Kidney (tissue), 14 donors: ENCODE data around the gene KHDC4. TPM values are rescaled to one million over a fixed set of nuclear protein-coding genes. Genes with fewer than 3 reads are reported as not detected.

Experiments
- DNase-seq, 5 donors: peaks; one replicate each; pipeline ENCODE4 v3.0.0-alpha.2; 2013 to 2020
- FAIRE-seq: peaks from 2 replicates; lab custom pipeline; 2012; peaks lifted over from hg19 to GRCh38; lab: Jason Lieb, UNC
- H3K27ac ChIP-seq, 2 donors: one replicate each; pipeline ENCODE4 v1.7.0; 2013; ENCODE audit warnings: low read depth in 2 of 2, low read length in 2 of 2, inconsistent platforms in 1 of 2
- H3K27me3 ChIP-seq: one replicate; pipeline ENCODE4 v1.7.1; 2013; ENCODE audit warnings: low read length, inconsistent platforms; ENCODE audit not compliant: control insufficient read depth, insufficient read depth
- H3K36me3 ChIP-seq, 3 donors: one replicate each; pipeline versions ENCODE4 v1.7.0 to v1.7.1; 2013; ENCODE audit warnings: low read length in 3 of 3, control low read depth in 1 of 3, inconsistent platforms in 1 of 3; ENCODE audit not compliant: insufficient read depth in 3 of 3, control insufficient read depth in 2 of 3
- H3K4me1 ChIP-seq, 3 donors: one replicate each; pipeline versions ENCODE4 v1.7.0 to v1.7.1; 2013; ENCODE audit warnings: low read length in 3 of 3, inconsistent platforms in 1 of 3, low read depth in 1 of 3; ENCODE audit not compliant: control insufficient read depth in 2 of 3, insufficient read depth in 2 of 3
- H3K4me3 ChIP-seq, 3 donors: one replicate each; pipeline versions ENCODE4 v1.7.0 to v1.8.1; 2013; ENCODE audit warnings: low read length in 3 of 3, control low read depth in 1 of 3, inconsistent platforms in 1 of 3
- H3K9ac ChIP-seq, 3 donors: one replicate each; pipeline versions ENCODE4 v1.7.0 to v1.7.1; 2013; ENCODE audit warnings: low read length in 3 of 3, control low read depth in 1 of 3, inconsistent platforms in 1 of 3
- H3K9me3 ChIP-seq, 3 donors: one replicate each; pipeline versions ENCODE4 v1.7.0 to v1.7.1; 2013; ENCODE audit warnings: low read length in 3 of 3, control low read depth in 1 of 3, inconsistent platforms in 1 of 3; ENCODE audit not compliant: control insufficient read depth in 2 of 3, insufficient read depth in 1 of 3
- CTCF ChIP-seq: IDR thresholded peaks from 3 replicates; pipeline ENCODE4 v1.5.1; 2012; ENCODE audit warnings: mild to moderate bottlenecking, moderate library complexity, borderline replicate concordance; ENCODE audit not compliant: insufficient read depth; ENCODE audit errors: extremely low read depth
- intact Hi-C: fragments of 100-400 bp; cut with DNase I; formaldehyde crosslinking; loops from one replicate; pipeline ENCODE4 v1.11.1; 2022
- polyA plus RNA-seq: library from polyadenylated mRNA; stranded (reverse); fragments of 350-450 nt; fragmentation: Illumina TruSeq; extraction: RNeasy Lipid Tissue Mini Kit (QIAGEN cat#74804); gene quantifications from one replicate; pipeline ENCODE4 v1.2.3, GENCODE V29; 2014; ENCODE audit warnings: low read depth, low replicate concordance; ENCODE audit not compliant: insufficient read depth
- total RNA-seq: library from RNA; stranded (reverse); fragmentation: NEBNext Ultra II Directional; extraction: Animal tissue kit (Norgen Biotek cat#: 25700); gene quantifications from one replicate; pipeline ENCODE4 v1.2.1, GENCODE V29; 2021
- donor health status: control.
- donor health status: control.
- donor health status: control.
- donor health status: control.
- donor health status: control.
- donor health status: DM: yes; HTN: yes; CAD: no.
- donor health status: Normal renal cell carcinoma (clear cell type).

KHDC4 gene
- total and polyA plus RNA-seq, 2 donors from 2014 or later = 19.8 to 57.4 TPM

- Histone ChIP-seq H3K36me3 (no peaks in the 10 kb centered on the region), H3K9me3 (no peaks in the 10 kb centered on the region), H3K4me3 (peak within 1 kb of the TSS; percentile 59 to 73 (median 71)), H3K27me3 (no peaks in the 10 kb centered on the region), H3K9ac (peak within 1 kb of the TSS; percentile 43 to 88 (median 87)), H3K4me1 (peaks cover 7 to 54% (median 25%) of the 10 kb centered on the region in 3 donors), H3K27ac (peak within 1 kb of the TSS; percentile 92 to 94)
- intact Hi-C loops = no loop called here
- no peak for FAIRE-seq
- peak; percentile 80 to 95 (median 90) for DNase-seq
- no peak for TF ChIP-seq CTCF
Observed at GRCh38 chr1:155978325-155978972, 44.2 kb upstream of the KHDC4 start, which contains the start of gene ARHGEF2. TSS of gene ARHGEF2 (minus strand) at chr1:155978547. CDS start at chr1:155978427, 120 bp downstream.

- Histone ChIP-seq H3K27me3 (no peaks in the 10 kb centered on the region), H3K4me3 (peak overlapping the region; percentile 59 to 73 (median 71)), H3K9me3 (no peaks in the 10 kb centered on the region), H3K4me1 (peaks cover 7 to 51% (median 25%) of the 10 kb centered on the region in 3 donors), H3K36me3 (no peaks in the 10 kb centered on the region), H3K27ac (peak overlapping the region; percentile 92 to 94), H3K9ac (peak overlapping the region; percentile 43 to 87 (median 86))
- FAIRE-seq = no peak
- no peak for TF ChIP-seq CTCF
- intact Hi-C loops = no loop called here
- DNase-seq = peak; percentile 47 to 89 (median 70)
Observed at GRCh38 chr1:155977690-155978324, 43.6 kb upstream of the KHDC4 start.

GRCh38 chr1:155976913-155977689, 42.9 kb upstream of the KHDC4 start:
- Histone ChIP-seq H3K27ac (peak overlapping the region; percentile 92 to 94), H3K27me3 (no peaks in the 10 kb centered on the region), H3K9ac (peak overlapping the region; percentile 24 to 87 (median 86)), H3K4me1 (peaks cover 7 to 51% (median 27%) of the 10 kb centered on the region in 3 donors), H3K4me3 (peak overlapping the region; percentile 59 to 73 (median 71)), H3K36me3 (no peaks in the 10 kb centered on the region), H3K9me3 (no peaks in the 10 kb centered on the region)
- no peak for TF ChIP-seq CTCF
- DNase-seq (peak in 1 of 5 donors; percentile 54), FAIRE-seq (no peak)
- intact Hi-C loops = no loop called here
